ENCODE measurements around the gene WDR45.
"Not testable (repeated sequence)": the region's sequence is repeated elsewhere in the genome, so short reads cannot be mapped to it uniquely, and the experiment has no call there.

Gene WDR45

DNA sequence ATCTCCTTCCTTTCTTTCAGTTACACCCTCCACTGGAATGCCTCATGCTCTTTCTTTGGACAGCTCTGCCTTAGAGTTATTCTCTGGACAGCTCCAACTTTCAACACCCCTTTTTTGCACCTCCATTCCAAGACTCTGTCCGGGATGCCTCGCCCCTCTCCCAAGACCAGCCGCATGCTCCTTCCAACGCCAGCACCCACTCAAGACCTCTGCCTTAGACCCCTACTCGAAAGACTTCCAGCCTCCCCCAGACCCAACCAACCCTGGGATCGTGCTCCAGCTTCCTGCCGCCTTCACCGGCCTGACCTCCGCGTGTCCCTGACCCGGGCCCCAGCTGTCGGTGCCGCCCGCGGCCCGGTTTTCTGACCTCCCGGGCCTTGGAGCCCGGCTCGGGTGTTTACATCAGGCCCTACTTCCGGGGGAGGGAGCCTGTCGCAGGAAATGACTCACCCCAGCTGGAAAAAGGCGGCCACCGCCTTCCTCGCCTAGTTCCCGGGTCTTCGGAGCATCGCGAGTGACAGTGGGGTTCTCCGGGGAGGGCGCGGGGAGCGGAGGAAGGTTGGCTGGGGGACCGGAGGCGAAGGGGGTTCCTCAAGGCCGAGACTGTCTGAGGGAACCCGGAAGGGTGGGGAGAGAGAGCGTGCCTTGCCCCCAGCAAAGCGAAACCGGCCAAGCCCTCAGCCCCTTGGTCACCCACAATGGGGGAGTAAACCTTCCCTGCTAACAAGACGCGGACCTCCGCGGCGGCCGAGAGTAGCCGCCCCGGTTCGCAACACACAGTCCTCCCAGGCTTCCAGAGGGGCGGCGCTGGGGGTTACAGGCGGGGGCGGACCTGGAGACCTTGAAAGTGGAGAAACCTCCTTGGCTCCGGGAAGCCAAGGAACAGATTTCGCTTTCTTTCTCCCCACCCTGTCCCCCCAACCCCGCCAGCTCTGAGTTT is at the start of gene WDR45:
Gene WDR45 (minus strand): TSS at position 399 of the 940 bp plus-strand sequence. CDS start 1,792 bp downstream, outside the sequence.
- DNase-seq (ENCODE audit: low read depth in 2 of 2) = peak in 1 of 2 experiments; percentile 40

DNA sequence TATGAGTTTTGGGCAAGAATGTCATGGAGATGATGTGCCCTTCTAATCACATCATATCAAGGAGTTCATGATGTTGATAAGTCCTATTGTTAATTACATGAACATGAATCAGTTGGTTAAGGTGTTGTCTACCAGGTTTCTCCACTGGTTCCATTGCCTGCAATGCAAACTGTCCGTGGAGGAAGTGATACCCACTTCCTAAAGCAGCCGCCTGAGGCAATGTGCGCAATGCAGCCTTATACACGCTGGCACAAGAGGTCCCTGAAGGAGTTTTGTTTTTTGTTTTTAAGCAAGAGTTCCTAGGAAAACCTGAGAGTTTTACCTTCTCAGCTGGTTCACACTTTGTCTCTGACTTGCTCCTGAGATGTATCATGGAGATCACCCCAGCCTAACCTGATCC is 49.7 kb upstream of the WDR45 start:
- no peak for DNase-seq (ENCODE audit: low read depth in 2 of 2)

DNA sequence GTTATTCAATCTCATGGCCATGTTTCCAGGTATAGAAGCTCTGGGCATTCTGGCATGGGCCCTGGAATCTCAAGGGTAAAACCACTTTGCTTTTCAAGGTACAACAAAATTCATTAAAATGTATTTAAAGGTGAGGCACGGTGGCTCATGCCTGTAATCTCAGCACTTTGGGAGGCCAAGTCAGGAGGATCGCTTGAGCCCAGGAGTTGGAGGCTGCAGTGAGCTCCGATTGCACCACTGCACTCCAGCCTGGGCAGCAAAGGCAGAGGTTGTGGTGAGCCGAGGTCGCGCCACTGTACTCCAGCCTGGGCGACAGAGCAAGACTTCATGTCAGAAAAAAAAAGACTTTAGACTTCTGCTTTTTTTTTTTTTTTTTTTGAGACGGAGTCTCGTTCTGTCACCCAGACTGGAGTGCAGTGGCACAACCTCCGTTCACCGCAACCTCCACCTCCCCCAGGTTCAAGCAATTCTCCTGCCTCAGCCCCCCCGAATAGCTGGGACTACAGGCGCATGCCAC is 48.1 kb upstream of the WDR45 start:
- DNase-seq (ENCODE audit: low read depth in 2 of 2) = not testable (repeated sequence)

DNA sequence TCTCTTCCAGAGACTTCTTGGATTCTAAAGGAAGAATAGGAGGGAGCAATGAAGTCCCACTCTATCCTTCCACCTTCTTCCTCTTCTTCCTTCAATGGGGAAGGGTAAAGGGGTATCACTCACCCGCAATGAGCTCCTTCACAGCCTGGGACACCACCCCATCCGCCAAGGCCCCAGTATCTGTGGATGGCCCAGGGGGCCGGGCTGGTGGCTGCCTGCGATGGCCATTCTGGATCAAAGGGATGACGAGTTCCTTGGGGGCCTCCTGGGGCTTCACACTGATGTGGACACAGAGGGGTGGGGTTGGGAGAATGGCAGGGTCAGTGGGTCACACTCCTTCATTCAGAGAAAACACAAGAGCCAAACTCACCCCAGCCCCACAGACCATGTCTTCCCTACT is 42.8 kb upstream of the WDR45 start:
- DNase-seq (ENCODE audit: low read depth in 2 of 2) = no peak

DNA sequence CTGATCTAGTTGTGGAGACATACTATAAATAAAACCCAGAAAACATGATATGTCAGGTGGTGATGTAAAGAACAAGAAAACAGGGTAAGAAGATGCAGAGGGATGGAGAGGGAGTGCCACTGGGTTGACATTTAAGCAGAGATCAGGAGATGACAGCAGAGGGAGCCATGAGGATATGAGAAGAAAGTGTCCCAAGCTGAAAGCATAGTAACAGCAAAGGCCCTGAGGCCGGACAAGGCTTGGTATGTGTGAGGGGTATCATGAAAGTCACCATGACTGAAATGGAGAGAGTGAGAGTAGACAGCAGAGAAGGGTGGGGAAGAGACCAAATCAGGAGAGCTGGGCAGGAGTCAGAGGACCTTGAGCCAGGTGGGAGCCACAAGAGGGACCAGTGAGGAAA is 40.4 kb upstream of the WDR45 start:
- DNase-seq (ENCODE audit: low read depth in 2 of 2) = no peak

DNA sequence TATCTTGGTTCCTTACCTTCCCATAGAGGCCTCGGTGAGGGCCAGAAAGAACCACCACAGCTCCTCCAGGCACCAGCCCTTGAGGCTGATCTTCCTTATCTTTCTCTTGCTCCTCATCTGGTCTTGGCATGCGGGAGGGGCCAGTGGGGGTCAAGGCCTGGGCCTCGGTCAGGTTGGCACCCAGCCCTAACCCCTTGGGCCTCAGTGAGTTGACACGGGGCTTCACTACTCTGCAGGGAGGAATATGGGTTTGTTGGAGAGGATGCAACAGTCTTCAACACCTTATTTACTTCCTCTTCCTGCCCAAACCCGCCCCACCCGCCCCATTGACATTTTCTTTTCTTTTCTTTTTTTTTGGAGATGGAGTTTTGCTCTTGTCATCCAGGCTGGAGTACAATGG is 37.9 kb upstream of the WDR45 start:
- DNase-seq (ENCODE audit: low read depth in 2 of 2) = no peak

DNA sequence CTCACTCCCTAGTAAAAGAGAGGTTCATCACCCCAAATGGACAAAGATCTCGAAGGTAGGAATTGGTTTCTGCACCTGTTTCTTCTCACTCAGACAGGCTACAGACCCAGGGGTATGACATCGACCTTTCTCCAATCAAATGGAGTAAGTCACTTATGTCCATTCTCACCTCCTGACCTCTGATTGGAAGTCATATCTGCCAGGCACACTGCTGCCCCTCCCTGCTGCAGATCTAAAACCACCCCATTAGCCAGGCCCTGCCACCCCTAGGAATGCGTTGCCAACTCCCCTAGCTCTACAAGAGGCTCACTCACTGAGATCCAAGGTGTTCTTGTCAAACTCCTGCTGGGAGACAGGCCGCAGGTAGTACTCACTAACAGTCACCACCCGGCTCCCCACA is 37.0 kb upstream of the WDR45 start:
- DNase-seq (ENCODE audit: low read depth in 2 of 2) = no peak

DNA sequence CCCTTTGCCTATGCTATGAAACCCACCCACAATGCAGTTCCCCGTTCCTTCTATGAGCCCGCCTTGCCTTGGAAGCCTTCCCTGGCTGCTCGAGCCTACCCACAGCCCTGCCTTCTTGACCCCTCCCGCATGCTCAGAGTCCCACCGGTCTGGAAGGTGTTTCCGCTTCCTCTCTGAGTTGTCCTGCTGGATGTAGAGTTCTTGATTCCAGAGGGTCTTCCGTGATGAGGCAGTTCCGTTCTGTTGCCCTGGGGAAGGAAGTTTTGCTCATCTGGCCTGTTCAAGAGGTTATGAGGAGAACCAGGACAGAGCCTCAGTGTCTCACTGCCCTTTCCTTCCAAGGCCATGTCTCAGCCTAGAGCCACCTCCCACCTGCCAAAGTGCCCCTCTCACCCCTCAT is 36.4 kb upstream of the WDR45 start:
- DNase-seq (ENCODE audit: low read depth in 2 of 2) = no peak

DNA sequence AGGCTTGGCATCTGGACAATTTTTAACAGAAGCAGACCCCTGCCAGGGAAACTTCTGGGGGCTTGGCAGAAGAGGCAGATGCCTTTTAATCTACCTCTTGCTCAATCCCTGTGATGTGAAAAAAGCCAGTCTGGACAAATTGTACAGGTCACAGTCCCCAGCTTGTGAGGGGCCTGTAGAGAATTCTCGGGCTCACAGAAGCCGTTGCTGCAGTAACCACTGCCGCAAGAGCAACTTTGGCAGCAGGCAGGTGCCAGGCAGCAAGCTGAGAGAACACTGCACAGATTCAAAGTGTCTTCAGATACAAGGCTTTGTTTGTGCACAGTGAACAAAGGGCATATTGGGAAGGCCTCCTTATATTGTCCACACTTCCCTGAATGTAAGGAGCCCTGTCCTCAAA is 32.1 kb upstream of the WDR45 start:
- no peak for DNase-seq (ENCODE audit: low read depth in 2 of 2)

DNA sequence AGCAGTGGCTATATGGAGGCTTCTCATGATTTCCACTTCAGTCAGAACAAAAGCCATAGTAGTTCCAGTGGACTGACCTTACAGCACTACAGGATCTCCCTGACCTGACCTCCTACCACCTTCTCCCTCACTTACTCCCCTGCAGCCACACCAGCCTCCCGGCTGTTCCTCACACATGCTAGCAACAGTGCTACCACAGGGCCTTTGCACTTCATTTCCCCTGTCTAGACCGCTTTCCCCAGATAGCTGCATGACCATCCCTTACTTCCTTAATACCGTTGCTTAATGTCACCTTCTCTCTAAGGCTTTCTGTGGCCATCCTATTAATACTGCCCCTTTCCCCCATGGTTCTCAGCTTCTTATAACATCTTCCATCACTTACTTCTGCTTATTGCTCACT is 30.7 kb upstream of the WDR45 start:
- DNase-seq (ENCODE audit: low read depth in 2 of 2) = no peak

DNA sequence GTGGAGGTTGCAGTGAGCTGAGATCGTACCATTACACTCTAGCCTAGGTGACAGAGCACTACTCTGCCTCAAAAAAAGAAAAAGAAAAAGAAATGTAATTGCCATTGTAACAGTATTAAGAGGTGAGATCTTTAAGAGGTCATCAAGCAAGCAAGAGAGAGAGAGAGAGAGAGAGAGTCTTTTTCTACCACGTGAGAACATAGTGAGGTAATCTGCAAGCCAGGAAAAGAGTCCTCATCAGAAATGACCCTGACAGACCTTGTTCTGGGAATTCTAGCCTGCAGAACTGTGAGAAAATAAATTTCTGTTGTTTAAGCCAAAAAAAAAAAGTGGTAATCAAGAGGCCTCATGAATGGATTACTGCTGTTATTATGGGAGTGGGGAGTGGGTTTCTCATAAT is 29.0 kb upstream of the WDR45 start:
- no peak for DNase-seq (ENCODE audit: low read depth in 2 of 2)

DNA sequence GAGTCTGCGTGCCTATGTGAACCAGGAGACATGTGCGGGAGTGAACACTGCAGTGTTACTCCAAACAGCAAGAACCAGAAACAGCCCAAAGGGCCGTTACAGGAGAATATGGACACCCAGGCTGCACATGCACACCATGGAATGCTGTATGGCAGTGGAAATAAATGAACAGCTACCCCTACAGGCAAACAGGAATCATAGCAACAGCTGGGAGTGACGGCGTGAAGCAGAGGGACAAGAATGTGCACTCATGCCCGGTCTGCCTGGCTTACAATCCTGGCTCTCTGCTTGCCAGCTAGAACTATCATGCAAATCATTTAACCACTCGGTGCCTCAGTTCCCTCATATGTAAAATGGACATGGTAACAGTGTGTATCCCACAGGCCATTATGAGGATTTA is 27.2 kb upstream of the WDR45 start:
- DNase-seq (ENCODE audit: low read depth in 2 of 2) = peak in 1 of 2 experiments; percentile 1

DNA sequence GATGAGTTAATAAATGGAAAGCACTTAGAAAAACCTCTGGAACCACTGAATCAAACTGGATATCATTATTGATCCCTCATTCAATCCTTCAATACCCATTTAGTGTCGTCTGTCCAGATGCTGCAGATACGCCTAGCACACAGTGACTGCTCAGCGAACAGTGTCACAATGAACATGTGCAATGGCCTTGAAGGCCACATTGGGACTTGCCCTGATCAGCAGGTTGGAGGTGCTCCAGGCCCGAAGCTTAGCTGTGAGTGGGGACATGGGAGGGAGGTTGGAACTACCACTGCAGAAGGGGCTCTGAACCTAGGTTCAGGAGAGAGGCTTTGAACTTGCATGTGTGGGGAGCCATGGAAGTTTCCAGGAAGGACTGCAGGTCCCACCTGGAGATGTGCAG is 26.6 kb upstream of the WDR45 start:
- DNase-seq (ENCODE audit: low read depth in 2 of 2) = no peak

DNA sequence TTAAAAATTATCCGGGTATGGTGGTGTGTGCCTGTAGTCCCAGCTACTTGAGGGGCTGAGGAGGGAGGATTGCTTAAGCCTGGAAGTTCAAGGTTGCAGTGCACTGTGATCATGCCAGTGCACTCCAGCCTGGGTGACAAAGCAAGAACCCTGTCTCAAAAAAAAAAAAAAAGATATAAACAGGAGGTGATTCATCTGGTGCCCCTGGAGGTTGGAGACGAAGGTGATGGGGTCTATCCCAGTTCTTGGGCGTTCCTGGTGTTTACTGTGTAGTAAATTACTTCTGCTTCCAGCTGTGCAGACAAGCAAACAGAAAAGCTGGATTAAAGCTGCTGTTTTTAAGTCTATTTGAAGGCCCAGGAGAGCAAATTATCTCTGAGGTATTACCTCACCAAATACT is 23.9 kb upstream of the WDR45 start:
- no peak for DNase-seq (ENCODE audit: low read depth in 2 of 2)

DNA sequence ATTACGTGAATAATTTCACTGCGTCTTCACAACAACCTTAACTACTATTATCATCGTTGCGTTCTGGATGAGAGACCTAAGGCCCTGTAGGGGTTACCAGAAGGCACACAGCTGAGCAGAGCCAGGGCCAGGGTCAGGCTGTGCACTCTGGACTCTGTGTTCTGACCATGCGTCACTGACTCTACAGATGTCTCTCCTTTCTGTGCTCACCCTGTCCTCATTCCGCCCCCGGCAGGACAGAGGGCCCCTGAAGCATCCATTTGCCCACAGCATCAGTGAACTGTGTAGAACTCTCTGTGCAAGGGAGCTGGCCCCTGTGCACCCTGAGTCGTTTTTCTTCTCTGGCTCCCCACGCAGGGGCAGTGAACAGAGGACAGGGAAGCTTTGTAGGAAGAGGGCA is 22.5 kb upstream of the WDR45 start:
- DNase-seq (ENCODE audit: low read depth in 2 of 2) = no peak

DNA sequence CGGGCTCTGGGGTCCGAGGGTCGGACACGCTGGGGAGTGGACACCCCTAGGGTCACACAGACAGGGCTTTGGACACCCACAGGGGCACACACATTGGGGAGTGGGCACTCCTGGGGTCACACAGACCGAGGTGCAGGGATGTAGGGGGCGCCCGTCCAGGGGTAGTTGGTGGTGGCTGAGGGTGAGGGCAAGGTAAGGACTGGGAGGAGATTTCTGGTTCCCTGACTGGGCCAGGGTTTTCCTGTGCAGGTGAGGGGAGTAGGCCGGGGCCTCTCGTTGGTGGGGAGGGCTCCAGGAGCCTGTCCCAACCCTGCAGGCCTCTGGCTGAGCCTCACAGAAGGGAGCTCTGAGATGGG is 21.9 kb upstream of the WDR45 start:
- no peak for DNase-seq (ENCODE audit: low read depth in 2 of 2)

DNA sequence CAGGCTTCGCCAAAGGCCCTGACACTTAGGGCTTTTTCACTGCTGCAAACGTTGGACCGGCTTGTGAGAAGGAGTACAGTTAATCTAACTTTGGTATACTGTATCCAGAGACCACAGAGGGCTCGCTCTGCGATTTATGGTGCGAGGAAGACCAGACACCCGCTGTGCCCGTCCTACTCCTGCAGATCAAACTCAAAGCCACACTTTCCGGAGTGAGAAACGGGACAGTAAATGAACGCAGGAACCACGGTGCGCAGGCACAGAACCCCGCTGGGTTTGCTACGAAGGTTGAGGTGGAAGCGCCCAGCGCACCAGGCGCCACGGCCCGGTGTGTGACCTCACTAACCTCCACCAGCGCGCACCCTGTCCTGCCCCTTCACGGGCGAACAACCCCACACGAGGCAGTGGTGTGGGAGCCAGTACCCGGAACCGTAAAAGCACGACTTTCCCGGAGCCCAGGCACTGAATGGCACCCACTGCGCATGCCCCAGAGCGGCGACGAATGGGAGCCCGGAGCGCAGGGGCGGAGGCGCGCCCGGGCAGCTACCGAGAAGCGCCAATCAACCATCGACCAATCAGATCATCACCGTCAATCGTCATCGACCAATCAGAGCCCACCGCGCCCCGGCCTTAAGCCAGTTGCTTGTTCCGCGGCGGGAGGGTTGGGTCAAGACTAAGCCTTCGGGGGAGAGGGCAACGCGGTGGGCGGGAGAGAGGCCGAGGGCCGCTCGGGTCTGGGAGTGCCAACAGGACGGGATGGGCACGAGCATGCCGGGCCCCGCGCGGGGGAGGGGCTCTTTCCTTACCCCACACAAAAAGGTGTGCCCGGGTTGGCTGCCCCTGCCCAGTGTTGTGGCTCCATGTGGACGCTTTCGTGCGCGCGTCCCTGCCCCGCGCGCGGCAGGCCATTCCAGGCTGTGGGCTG is 21.3 kb upstream of the WDR45 start:
- DNase-seq (ENCODE audit: low read depth in 2 of 2) = peak; percentile 67 to 73

DNA sequence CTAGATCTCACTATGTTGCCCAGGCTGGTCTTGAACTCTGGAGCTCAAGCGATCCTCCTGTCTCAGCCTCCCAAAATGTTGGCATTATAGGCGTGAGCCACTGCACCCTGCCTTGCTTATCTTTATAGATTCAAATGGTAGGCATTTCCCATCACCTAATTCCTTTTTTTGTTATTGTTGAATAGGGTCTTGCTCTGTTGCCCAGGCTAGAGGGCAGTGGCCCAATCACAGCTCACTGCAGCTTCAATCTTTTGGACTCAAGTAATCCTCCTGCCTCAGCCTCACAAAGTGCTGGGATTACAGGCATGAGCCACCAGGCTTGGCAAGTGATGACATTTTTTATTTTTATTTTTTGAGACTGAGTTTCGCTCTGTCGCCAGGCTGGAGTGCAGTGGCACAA is 16.7 kb upstream of the WDR45 start:
- DNase-seq (ENCODE audit: low read depth in 2 of 2) = no peak

DNA sequence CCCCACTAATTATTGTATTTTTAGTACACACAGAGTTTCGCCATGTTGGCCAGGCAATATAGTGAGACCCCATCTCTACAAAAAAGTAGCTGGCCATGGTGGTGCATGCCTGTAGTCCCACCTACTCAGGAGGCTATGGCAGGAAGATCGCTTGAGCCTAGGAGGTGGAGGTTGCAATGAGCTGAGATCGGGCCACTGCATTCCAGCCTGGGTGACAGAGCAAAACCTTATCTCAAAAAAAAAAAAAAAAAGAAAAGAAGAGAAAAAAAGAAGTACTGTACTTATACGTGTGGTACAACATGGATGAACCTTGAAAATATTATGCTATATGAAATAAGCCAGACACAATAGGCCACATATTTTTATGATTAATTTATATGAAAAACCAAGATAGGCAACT is 9.9 kb upstream of the WDR45 start:
- no peak for DNase-seq (ENCODE audit: low read depth in 2 of 2)

DNA sequence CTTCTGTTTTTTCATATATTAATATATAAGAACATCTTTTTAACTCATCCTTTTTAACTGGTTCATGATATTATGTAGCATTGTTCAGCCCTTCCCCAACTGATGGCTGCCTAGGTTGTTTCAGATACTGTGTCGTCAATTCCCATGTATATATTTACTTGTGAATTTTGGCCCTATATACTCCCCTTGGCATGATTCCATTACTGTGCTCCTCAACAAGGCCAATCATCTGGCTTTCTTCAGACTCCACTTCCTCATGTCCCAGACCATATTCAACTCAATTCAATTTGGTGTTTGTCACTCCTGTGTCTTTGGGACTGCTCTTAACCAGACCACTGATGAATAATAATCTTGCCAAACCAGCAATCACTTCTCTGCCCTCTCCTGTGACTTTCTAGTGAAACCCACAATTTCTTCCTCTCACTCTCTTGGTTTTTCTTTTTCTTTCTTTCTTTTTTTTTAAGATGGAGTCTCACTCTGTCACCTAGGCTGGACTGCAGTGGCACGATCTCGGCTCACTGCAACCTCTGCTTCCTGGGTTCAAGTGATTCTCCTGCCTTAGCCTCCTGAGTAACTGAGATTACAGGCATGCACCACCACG is 2.7 kb upstream of the WDR45 start:
- DNase-seq (ENCODE audit: low read depth in 2 of 2) = no peak

DNA sequence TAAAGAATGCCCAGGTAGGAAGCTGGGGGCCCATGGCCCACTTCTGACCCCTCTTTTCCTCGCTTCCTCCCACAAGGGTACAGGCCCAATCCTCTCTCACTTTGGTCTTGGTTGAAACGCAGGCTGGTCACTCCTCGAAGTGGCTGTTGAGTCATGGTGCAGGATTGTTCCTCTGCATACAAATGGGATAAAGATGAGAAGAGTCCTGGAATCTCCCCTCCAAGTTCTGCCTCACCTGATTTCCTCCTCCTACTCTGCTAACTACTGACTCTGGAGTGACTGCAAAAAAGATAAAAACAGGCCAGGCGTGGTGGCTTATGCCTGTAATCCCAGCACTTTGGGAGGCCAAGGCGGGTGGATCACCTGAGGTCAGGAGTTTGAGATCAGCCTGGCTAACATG is 1.7 kb downstream of the WDR45 start:
- no peak for DNase-seq (ENCODE audit: low read depth in 2 of 2)

DNA sequence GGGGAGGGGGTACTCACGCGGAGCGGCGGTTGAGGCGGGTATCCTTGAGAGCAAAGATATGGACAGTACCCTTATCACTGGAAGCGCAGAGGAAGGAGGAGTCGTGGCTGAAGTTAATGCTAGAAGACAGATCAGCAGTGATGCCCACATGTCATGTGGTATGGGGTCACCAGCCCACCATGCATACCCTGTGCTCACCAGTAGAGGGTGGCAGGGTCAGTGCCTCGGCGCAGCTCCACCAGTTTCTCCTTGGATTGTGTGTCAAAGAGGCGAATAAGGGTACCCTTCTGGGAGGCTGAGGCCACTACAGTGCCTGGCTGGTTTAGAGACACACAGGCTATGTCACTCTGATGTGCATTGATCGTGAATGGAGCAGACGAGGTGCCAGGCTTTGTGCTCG is 4.3 kb downstream of the WDR45 start:
- DNase-seq (ENCODE audit: low read depth in 2 of 2) = no peak
